Neuronal stem cell (in vitro differentiated cells): ENCODE data around the gene CPNE5.
"Not testable (repeated sequence)": the region's sequence is repeated elsewhere in the genome, so short reads cannot be mapped to it uniquely, and the experiment has no call there.

Source experiments
- DNase-seq: peaks from one replicate; pipeline ENCODE4 v3.0.0-alpha.2; 2013; ENCODE audit warnings: low spot score
- H2AFZ ChIP-seq: one replicate; pipeline ENCODE4 v1.6.1; 2013; ENCODE audit warnings: mild to moderate bottlenecking, low read length, inconsistent platforms
- H2AK5ac ChIP-seq: 2 replicates; pipeline ENCODE4 v1.6.1; 2013; ENCODE audit warnings: low read depth, mild to moderate bottlenecking, inconsistent platforms, low read length, moderate library complexity, mixed read lengths
- H2BK120ac ChIP-seq: 2 replicates; pipeline ENCODE4 v1.6.1; 2013; ENCODE audit warnings: low read depth, mild to moderate bottlenecking, inconsistent platforms, low read length, moderate library complexity, mixed read lengths
- H2BK12ac ChIP-seq: one replicate; pipeline ENCODE4 v1.6.1; 2013; ENCODE audit warnings: low read length, inconsistent platforms
- H2BK15ac ChIP-seq: 2 replicates; pipeline ENCODE4 v1.6.1; 2013; ENCODE audit warnings: mild to moderate bottlenecking, low read length, inconsistent platforms, mixed read lengths
- H2BK5ac ChIP-seq: one replicate; pipeline ENCODE4 v1.6.1; 2013; ENCODE audit warnings: inconsistent platforms, mild to moderate bottlenecking, low read length, moderate library complexity
- H3K14ac ChIP-seq: one replicate; pipeline ENCODE4 v1.6.1; 2013; ENCODE audit warnings: low read length, inconsistent platforms
- H3K18ac ChIP-seq: 2 replicates; pipeline ENCODE4 v1.6.1; 2013; ENCODE audit warnings: low read length, inconsistent platforms
- H3K23ac ChIP-seq: 2 replicates; pipeline ENCODE4 v1.6.1; 2013; ENCODE audit warnings: low read depth, mild to moderate bottlenecking, mixed read lengths, low read length, inconsistent platforms; ENCODE audit not compliant: poor library complexity
- H3K27ac ChIP-seq: replicated peaks from 3 replicates; pipeline ENCODE4 v1.5.1; 2013; ENCODE audit warnings: low read length, inconsistent platforms
- H3K27me3 ChIP-seq, 3 experiments: 2 replicates each; pipeline ENCODE4 v1.6.1; 2013; ENCODE audit warnings: low read length in 3 of 3, mild to moderate bottlenecking in 2 of 3, inconsistent platforms in 1 of 3, low read depth in 1 of 3, mixed read lengths in 1 of 3, moderate library complexity in 1 of 3; ENCODE audit not compliant: control insufficient read depth in 3 of 3, insufficient read depth in 3 of 3
- H3K36me3 ChIP-seq, 2 donors: replicated peaks in 1 of 2; 2 replicates each; pipeline ENCODE4 v1.6.1; 2013; ENCODE audit warnings: low read length in 2 of 2; ENCODE audit not compliant: control insufficient read depth in 2 of 2, insufficient read depth in 2 of 2
- H3K4ac ChIP-seq: 2 replicates; pipeline ENCODE4 v1.6.1; 2013; ENCODE audit warnings: inconsistent platforms, mild to moderate bottlenecking, low read length, moderate library complexity
- H3K4me1 ChIP-seq, 2 donors: 1 replicate in 1 of 2; 2 replicates in 1 of 2; pipeline ENCODE4 v1.6.1; 2013; ENCODE audit warnings: low read length in 2 of 2, low read depth in 1 of 2; ENCODE audit not compliant: control insufficient read depth in 2 of 2, insufficient read depth in 1 of 2
- H3K4me2 ChIP-seq: one replicate; pipeline ENCODE4 v1.6.1; 2013; ENCODE audit warnings: mild to moderate bottlenecking, low read length, inconsistent platforms; ENCODE audit not compliant: insufficient read depth, poor library complexity, severe bottlenecking
- H3K4me3 ChIP-seq, 2 donors: 2 replicates each; pipeline ENCODE4 v1.5.1; 2013; ENCODE audit warnings: low read length in 2 of 2, mild to moderate bottlenecking in 2 of 2, inconsistent platforms in 1 of 2, moderate library complexity in 1 of 2
- H3K79me1 ChIP-seq: one replicate; pipeline ENCODE4 v1.6.1; 2013; ENCODE audit warnings: low read depth, mild to moderate bottlenecking, inconsistent platforms, low read length, moderate library complexity
- H3K9ac ChIP-seq: one replicate; pipeline ENCODE4 v1.6.1; 2013; ENCODE audit warnings: mild to moderate bottlenecking, low read depth, low read length, inconsistent platforms; ENCODE audit not compliant: poor library complexity
- H3K9me3 ChIP-seq, 2 donors: replicated peaks in 1 of 2; 2 replicates each; pipeline versions ENCODE3 to v1.6.1; 2013; ENCODE audit warnings: low read length in 2 of 2, mild to moderate bottlenecking in 2 of 2, inconsistent platforms in 1 of 2, low read depth in 1 of 2, mixed read lengths in 1 of 2, moderate library complexity in 1 of 2; ENCODE audit not compliant: control insufficient read depth in 2 of 2, insufficient read depth in 1 of 2
- H4K8ac ChIP-seq: one replicate; pipeline ENCODE4 v1.6.1; 2013; ENCODE audit warnings: low read depth, mild to moderate bottlenecking, inconsistent platforms, low read length, moderate library complexity
- H4K91ac ChIP-seq: one replicate; pipeline ENCODE4 v1.6.1; 2013; ENCODE audit warnings: low read length, low read depth, mild to moderate bottlenecking, inconsistent platforms; ENCODE audit not compliant: poor library complexity
- WGBS, 2 donors: extraction: QIAGEN DNeasy Blood & Tissue Kit; methylation state at CpG; one replicate each; pipeline ENCODE4 v1.1.7; 2013; ENCODE audit warnings: missing lambda C conversion rate in 2 of 2, mixed read lengths in 1 of 2; ENCODE audit not compliant: insufficient read length in 2 of 2, insufficient replicate concordance in 1 of 2; ENCODE audit errors: extremely low coverage in 2 of 2; 5-methylcytosine and 5-hydroxymethylcytosine counted together

CPNE5 gene

GRCh38 chr6:36815962-36816735 lies 23.1 kb downstream of the CPNE5 start:
- H3K79me1 ChIP-seq = no peaks in the 10 kb centered on the region
- H3K9ac ChIP-seq = no peak overlapping the region
- H3K23ac ChIP-seq = no peak overlapping the region
- H3K4me1 ChIP-seq = peaks cover 9 to 10% of the 10 kb centered on the region in 2 donors
- no peak overlapping the region for H3K4me3 ChIP-seq
- H3K27ac ChIP-seq = no peak overlapping the region
- H3K4me2 ChIP-seq = no peak overlapping the region
- H3K18ac ChIP-seq = no peak overlapping the region
- no CpG with 5 or more reads among the region's 7 CpGs for WGBS, 2 donors
- no peak overlapping the region for H2BK15ac ChIP-seq
- H4K8ac ChIP-seq = no peak overlapping the region
- peaks cover 0 to 9% (median 0%) of the 10 kb centered on the region in 3 experiments for H3K27me3 ChIP-seq
- H3K4ac ChIP-seq = no peak overlapping the region
- DNase-seq = no peak
- H3K36me3 ChIP-seq = no peaks in the 10 kb centered on the region
- H2BK5ac ChIP-seq = no peak overlapping the region
- H3K14ac ChIP-seq = no peak overlapping the region
- no peak overlapping the region for H2AFZ ChIP-seq
- no peaks in the 10 kb centered on the region for H3K9me3 ChIP-seq
- H2BK12ac ChIP-seq = no peak overlapping the region
- no peak overlapping the region for H2BK120ac ChIP-seq
- H2AK5ac ChIP-seq = no peak overlapping the region
- no peak overlapping the region for H4K91ac ChIP-seq

- Histone ChIP-seq H3K9ac (no peak overlapping the region), H3K18ac (no peak overlapping the region), H3K4me1 (peaks cover 0 to 9% of the 10 kb centered on the region in 2 donors), H2BK12ac (no peak overlapping the region), H3K27ac (no peak overlapping the region), H4K8ac (no peak overlapping the region), H3K36me3 (no peaks in the 10 kb centered on the region), H3K9me3 (no peaks in the 10 kb centered on the region), H2AK5ac (no peak overlapping the region), H3K79me1 (no peaks in the 10 kb centered on the region), H3K23ac (no peak overlapping the region), H3K4me2 (no peak overlapping the region), H3K27me3 (peaks cover 0 to 15% (median 0%) of the 10 kb centered on the region in 3 experiments), H2BK120ac (no peak overlapping the region), H3K14ac (no peak overlapping the region), H4K91ac (no peak overlapping the region), H2AFZ (no peak overlapping the region), H2BK15ac (no peak overlapping the region), H3K4me3 (no peak overlapping the region), H2BK5ac (no peak overlapping the region), H3K4ac (no peak overlapping the region)
- no CpG with 5 or more reads among the region's 7 CpGs for WGBS, 2 donors
- no peak for DNase-seq
Observed at GRCh38 chr6:36814249-36814648, 25.0 kb downstream of the CPNE5 start.

GRCh38 chr6:36813526-36813925 lies 25.7 kb downstream of the CPNE5 start:
- Histone ChIP-seq H3K27ac (no peak overlapping the region), H3K4me2 (no peak overlapping the region), H2AK5ac (no peak overlapping the region), H4K8ac (no peak overlapping the region), H3K4ac (no peak overlapping the region), H3K36me3 (no peaks in the 10 kb centered on the region), H2AFZ (no peak overlapping the region), H3K27me3 (peaks cover 0 to 15% (median 0%) of the 10 kb centered on the region in 3 experiments), H2BK5ac (no peak overlapping the region), H3K4me3 (no peak overlapping the region), H3K4me1 (peaks cover 0 to 9% of the 10 kb centered on the region in 2 donors), H3K18ac (no peak overlapping the region), H3K23ac (no peak overlapping the region), H3K79me1 (no peaks in the 10 kb centered on the region), H2BK120ac (no peak overlapping the region), H3K14ac (no peak overlapping the region), H4K91ac (no peak overlapping the region), H2BK12ac (no peak overlapping the region), H3K9me3 (no peaks in the 10 kb centered on the region), H2BK15ac (no peak overlapping the region), H3K9ac (no peak overlapping the region)
- WGBS, 2 donors = no CpG with 5 or more reads among the region's 3 CpGs
- no peak for DNase-seq

GRCh38 chr6:36813047-36813446 lies 26.2 kb downstream of the CPNE5 start:
- not testable (repeated sequence) for H3K27ac ChIP-seq, H2BK120ac ChIP-seq, H3K4me2 ChIP-seq, H3K36me3 ChIP-seq, H2AFZ ChIP-seq, H3K4me1 ChIP-seq, H2AK5ac ChIP-seq, H4K8ac ChIP-seq, H4K91ac ChIP-seq, H3K14ac ChIP-seq, DNase-seq, H3K18ac ChIP-seq, H2BK5ac ChIP-seq, H2BK12ac ChIP-seq, H2BK15ac ChIP-seq, H3K9ac ChIP-seq, H3K23ac ChIP-seq, H3K79me1 ChIP-seq, H3K4ac ChIP-seq, H3K4me3 ChIP-seq, H3K9me3 ChIP-seq
- peaks cover 0 to 15% (median 0%) of the 10 kb centered on the region in 3 experiments for H3K27me3 ChIP-seq
- WGBS, 2 donors = no CpG with 5 or more reads among the region's 3 CpGs
